ENCODE data around the gene DPYD. TPM values are rescaled to one million over a fixed set of nuclear protein-coding genes. Genes with fewer than 3 reads are reported as not detected.
"Not testable (repeated sequence)": the region's sequence is repeated elsewhere in the genome, so short reads cannot be mapped to it uniquely, and the experiment has no call there.

The DPYD gene
- total RNA-seq, 1 donor from 2014 or later = 37.5 TPM

DNA sequence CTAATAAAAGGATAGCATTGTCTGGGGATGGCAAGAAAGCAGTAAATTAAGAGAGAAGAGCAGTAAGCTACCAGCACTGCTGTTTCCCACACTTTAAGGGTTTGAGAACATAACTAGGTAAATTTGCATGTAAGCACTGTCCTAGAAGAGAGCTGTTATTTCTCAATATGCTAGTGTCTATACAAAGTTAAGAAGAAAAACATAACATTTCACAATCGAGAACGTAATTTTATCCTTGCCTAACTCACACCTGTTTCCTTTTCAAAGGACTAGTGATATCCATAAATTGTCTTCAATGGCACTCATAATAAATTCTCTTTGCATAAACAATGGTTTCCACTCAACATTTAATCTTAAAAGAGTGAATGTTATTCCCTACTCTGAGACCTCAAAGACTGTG, 623.2 kb downstream of the DPYD start:
- no peak for DNase-seq (ENCODE audit: low read depth)

DNA sequence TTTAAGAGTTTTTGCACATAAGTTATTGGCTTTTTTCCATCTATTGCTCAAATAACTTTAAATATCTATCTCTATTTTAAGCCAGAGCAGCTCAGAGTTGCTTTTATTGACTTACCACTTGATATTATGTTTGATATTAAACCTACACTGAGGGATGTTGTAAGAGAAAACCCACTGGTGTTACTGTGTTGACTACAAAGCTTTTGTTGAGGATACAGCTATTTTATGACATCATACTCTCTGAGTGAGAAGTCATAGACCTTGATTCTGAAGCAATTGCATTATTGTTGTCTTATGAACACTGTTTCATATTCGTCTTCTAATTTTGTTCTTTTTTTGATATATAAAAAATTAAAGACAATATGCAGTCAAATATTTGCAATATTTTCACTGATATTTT, 638.9 kb downstream of the DPYD start:
- DNase-seq (ENCODE audit: low read depth) = no peak

DNA sequence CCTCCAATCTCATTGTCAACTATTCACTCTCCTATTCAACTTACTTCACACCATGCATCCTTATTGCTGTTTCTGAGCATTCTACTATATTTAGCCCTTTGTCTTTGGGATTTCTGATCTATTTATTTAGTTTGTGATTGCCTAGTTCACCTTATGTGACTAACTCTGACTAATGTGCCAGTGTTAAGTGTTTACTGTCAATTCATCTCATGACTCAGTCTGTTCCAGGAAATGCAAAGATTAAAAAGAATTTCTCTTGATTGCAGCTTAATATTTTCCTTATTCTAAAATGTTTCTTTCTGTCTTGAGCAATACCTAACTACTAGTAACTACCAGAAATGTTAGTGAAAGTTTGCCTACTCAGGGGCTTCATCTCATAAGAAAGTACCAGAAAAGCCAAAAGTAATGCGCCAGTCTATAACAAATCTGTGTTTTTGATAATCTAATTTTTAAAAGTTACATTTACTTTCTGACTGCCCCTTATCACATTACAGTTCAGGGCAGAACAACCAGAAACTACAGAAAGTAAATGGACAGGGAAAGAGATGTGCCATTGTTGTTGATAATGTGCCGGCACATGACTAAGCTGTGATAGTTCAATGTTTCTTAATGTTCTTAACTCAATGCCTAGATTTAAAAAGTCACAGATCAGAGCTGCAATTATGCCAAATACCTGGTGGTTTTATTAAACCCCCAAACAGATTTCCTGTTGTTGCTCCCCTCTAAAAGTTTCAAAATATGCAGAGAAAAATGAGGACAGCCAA, 642.8 kb downstream of the DPYD start:
- DNase-seq (ENCODE audit: low read depth) = peak; percentile 99

DNA sequence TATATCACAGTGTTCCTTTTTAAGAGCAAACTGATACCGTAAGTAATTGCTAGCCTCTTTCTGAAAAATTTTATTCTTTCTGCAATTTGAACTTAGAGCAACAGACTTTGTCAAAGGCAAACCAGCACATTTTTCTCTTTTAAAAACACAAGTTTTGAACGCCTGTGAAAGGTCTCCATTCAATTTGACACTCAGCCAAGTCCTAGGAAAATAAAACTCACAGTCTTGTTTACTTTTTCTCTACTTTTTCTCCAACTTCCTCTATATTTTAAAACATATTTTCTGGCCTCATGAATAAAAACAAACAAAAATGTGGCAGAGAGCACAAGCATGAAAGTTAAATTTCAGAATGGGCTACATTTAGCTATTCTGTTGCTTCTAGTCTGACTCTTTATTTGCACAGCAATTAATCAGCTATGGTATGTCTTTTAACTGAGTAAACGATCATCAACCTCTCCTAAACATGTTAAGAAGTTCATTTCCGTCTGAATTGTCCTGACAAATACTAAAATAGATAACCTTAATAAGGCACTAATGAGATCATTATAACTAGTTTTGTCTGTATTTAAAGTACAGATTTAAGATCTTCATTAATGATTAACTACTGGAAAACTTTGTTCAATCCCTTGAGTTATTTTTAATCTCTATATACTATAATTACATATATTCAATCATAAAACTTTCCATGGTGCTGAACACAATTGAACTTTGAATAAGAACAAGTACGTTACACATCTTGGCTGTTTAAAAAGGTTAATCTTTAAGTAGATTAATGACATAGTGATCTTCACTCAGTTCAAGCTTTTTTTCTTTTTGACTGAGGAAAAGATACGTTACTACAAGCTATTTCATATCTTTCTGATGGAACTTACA, 648.7 kb downstream of the DPYD start:
- peak; percentile 24 for DNase-seq (ENCODE audit: low read depth)

DNA sequence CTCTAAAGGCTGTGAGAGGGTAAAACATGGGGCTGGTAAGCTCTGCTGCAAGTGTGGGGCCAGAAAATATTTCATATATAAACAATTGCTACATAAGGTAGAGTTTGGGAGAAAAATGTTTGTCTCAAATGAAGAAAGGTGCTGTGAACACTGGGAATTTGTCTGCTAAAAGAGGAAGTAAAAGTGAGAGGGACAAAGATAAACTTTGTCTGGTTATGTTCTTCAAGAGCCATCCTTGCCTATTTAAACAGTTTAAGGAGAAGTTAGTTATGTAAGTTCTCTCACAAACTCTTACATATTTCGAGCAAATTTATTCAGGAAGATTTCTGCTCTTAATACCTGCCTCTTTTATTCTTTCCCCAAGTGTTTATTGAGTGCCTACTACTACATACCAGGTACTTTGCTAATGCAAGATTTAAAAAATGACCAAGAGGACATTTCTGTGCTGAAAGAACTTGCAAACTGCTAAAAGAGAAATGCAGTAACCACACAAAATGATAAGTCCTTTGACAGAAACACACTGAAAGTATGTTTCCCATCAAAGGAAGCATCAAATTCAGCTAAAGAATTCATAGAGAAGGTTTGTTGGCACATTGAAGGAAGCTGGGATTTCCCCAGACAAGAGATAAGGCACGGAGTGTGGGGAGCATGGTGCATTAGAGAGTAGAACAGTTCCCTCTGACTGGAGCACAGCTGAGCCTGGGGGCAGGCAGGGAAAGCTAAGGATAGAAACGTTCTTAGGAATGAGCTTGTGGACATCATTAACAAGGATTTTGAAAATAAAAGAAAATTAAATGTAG, 650.1 kb downstream of the DPYD start:
- no peak for DNase-seq (ENCODE audit: low read depth)

DNA sequence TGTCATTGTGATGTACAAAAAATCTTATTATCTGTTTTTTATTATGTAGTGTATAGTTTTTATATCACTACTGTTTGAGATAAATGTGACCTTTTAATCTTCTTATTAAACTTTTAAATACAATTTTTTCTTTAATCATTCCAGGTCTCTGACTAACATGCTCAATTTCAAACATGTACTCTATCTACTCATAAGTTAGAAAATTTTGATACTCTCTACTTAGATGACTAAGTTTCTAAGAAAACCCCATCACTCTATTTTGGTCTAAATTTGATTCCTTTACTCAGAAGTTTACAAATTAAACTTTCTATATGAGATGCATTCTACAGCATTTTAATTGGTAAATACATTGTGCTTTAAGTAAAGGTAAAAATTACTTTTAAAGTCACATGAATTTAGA, 655.2 kb downstream of the DPYD start:
- no peak for DNase-seq (ENCODE audit: low read depth)

DNA sequence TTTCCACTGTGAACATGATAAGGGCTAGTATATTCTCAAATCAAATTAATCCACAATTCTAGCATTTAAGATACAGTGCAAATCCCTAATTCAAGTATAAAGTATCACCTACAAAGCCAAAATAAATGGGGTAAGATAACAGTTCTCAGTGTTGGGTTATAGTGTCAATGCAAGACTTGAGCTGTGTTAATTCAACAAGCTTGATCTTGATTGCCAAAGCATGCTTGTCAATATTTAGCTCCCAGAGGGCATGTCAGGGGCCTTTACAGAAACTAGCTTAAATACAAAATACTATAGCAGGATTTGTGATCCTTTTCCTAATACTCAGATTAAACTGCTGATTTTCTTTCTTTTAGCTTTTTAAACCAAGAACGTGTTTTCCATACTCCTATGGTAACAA, 658.0 kb downstream of the DPYD start:
- DNase-seq (ENCODE audit: low read depth) = no peak

DNA sequence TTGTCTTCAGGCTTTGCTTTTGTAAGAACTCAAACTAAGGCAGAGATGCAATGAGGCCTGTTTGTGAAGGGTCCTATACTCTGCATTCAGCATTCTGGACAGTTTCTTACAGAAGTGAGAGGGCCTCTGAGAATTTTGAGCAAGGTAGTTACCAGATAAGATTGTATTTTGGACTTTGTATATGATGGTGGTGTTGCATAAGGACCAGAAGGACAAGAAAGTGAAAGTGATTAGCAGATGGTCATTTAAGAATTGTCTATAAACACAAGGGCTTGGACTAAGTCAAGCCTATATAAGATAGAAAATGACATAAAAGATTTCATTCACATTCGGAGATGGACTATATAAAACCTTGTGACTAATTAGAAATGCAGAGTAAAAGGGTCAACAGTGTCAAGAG, 662.2 kb downstream of the DPYD start:
- DNase-seq (ENCODE audit: low read depth) = no peak

DNA sequence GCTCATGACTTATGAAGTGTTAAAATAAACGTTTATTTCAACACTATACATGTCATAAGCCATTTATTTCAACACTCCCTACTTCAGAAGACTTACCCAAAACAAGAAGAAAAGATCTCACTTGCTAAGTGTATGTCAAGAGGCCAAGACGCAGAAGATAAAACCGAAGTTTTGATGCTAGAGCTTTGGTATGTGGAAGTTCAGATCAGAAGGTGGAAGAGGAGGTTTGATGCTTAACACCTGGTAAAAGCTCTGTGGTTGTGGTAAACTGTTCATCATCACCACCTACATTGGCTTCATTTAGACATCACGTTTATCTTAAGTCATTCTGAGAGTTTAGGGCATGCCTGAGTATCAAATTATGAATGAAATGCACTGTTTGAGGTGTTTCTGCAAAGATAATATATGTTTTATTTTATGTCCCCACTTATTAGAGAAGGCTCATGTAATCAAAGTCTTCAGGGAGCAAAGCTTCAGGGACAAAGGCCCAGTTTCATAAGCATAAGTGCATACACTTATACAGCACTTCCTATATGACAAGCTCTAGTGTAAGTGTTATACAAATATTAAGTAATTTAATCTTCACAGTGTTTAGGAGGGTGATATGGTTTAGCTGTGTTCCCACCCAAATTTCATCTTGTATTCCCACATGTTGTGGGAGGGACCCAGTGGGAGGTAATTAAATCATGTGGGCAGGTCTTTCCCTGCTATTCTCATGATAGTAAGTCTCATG, 665.9 kb downstream of the DPYD start:
- no peak for DNase-seq (ENCODE audit: low read depth)

DNA sequence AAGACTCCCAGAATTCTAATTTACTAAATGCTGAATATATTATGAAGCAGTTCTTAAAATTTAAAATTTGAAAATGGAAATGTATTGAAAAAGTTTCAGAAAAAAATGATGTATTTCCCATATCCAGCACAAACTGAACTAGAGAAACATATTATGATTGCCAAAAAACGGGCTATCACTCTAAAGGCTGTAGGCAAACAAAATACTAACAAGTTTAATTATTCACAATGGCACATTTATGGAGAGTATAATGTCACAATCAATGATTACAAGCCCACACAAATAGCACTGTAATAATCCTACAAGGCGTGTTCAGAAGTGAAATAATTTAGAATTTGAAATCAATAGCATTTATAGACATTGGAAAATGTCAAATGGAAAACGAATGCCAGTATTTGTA, 667.9 kb downstream of the DPYD start:
- no peak for DNase-seq (ENCODE audit: low read depth)

DNA sequence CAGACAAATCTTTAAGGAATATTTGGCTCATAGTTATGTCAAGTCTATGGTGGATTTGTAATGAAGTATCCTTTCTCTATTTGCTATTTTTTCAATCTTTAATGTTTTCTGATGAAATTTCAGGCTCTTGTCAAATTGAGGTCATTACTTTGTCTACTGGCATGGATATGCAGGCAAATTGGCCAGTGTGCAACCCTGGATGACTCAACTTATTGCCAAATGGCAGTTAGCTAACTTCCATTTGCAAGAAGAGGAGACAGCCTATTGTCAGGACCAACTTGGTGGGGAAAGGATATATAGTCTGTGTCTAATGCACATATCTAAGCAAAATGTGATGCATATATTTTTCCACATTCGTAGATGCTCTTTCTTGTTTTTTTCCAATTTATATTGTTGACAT, 668.8 kb downstream of the DPYD start:
- peak; percentile 90 for DNase-seq (ENCODE audit: low read depth)

DNA sequence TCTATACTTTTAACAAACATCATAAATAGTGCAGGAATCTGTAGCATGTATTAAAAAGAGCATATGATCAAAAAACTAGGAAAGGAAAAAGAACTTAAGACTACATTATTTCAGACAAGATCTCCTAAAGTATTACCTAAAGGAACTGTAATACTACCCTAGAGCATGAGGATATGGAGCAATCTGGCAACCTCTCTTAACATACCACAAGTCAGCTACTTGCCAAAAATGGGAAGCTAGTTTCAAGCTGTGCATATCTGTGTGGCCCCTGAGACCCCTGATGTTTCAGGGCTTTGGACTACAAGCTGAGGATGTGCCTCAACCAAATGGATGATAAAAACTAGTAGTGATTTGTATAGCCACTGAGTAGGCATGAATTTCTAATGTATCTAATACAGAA, 673.6 kb downstream of the DPYD start:
- peak; percentile 3 for DNase-seq (ENCODE audit: low read depth)

DNA sequence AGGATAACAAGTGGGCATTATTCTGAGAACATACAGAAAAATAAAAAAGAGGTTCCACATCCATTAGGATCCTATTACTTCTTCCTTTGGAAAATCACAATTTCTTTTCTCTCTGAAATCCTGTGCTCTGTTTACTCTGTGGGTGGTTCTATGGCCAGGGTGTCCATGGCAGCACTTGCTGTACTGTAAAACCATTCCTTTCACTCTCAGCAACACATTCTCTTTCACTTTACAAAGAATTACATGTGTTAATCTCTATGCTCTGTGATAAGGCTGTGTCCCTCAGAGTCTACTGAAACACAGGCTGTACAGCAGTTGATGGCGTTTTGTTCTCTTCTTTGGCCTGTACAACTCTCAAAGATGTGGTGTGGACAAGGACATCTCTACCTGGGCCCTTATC, 675.2 kb downstream of the DPYD start:
- DNase-seq (ENCODE audit: low read depth) = peak; percentile 44

DNA sequence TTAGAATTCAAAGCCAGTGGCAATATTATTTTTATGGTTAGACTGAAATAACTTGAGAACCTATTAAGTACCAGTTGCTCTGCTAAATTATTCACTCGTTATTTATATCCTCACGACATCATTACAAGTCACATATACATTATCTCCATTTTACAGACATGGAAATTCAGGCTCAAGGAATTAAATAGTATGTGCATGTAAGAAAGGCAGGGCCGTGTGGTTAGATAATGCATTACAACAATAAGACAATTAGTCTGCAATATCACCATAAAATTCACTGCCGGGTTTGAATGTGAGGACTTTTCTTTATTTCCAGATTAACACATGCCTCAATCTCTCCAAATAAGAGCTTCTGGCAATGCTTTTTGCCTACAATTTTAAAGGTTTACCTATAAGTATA, 675.8 kb downstream of the DPYD start:
- DNase-seq (ENCODE audit: low read depth) = no peak

DNA sequence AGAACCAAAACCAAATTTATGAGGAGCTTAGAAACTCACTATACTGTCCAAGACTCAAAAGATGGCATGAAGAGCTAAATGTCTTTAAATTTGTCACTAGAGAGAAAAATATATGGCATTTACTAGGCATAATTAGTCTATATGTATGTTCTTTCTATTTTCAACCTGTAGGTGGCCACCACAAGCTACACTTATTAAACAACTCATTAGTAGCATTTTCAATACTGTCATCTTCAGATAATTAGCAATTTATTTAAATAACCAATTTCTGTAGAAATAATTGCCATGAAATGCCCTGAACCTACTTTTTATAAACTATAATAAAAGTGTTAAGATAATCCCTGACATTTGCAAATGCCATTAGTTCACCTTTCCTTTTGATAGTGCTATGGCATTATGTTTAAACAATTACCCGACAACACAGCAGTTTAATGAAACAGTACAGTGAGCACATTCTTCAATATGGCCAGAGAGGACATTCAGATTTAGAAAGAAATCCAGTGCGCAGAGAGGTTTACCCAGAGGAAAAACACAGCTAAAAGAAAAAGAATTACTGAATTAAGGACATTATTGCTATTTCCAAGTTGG, 676.8 kb downstream of the DPYD start:
- DNase-seq (ENCODE audit: low read depth) = peak; percentile 41

DNA sequence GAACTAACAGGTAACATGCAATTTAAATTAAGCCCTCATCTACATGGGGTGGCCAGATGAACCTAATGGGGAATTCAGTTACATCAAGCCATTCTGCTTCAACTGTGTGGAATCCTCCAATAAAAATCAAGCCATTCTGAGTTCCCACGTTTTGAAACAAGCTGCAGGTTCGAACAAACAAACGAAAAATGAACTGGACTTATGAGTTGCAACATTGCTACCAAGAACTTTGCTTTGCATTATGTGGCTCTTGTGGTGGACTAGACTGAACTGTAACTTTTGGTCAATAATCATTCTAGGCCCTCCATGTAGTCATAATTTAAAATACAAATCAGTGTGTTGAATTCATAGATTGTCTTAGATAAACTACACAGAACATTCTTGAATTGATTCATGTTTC, 682.0 kb downstream of the DPYD start:
- no peak for DNase-seq (ENCODE audit: low read depth)

DNA sequence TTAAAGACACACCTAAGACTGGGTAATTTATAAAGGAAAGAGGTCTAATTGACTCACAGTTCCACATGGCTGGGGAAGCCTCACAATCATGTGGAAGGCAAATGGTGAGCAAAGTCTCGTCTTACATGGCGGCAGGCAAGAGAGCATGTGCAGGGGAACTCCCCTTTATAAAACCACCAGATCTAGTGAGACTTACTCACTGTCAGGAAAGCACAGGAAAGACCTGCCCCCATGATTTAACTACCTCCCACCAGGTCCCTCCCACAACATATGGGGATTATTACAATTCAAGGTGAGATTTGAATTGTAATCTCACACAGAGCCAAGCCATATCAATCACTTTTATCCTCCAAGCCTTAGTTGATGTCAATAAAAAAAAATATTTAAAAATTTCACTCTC, 689.5 kb downstream of the DPYD start:
- DNase-seq (ENCODE audit: low read depth) = not testable (repeated sequence)

DNA sequence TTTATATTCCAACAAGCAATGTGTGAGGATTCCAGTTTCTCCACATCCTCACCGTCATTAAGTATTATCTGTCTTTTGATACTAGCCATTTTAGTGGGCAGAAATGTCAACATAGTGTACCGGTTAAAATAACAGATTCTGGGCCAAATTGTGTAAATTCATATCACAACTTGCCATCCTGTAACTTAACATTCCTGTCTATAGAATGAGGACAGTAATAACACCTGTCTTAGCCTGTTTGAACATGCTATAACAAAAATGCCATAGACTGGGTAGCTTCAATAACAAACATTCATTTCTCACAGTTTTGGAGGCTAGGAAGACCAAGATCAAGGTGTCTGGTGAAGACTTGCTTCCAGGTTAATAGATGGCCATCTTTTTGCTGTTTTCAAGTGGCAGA, 708.2 kb downstream of the DPYD start:
- DNase-seq (ENCODE audit: low read depth) = no peak

DNA sequence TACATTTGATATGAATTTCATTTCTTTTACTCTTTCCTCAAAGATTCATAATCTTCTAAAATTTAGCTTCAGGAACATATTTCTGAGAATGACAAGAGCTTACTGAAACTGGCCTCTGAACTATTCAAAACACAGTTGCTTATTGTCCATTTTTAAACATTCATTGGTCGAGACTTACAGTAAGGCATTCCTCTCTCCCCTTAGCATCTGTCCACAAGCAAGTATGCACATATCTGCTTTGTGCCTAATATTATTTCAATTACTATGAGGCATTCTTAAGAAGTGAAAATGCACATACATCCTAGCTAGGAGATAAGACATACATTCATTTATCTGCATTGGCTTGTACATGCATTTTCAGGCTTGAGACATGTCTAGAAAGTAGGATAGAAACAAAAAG, 710.5 kb downstream of the DPYD start:
- DNase-seq (ENCODE audit: low read depth) = no peak

DNA sequence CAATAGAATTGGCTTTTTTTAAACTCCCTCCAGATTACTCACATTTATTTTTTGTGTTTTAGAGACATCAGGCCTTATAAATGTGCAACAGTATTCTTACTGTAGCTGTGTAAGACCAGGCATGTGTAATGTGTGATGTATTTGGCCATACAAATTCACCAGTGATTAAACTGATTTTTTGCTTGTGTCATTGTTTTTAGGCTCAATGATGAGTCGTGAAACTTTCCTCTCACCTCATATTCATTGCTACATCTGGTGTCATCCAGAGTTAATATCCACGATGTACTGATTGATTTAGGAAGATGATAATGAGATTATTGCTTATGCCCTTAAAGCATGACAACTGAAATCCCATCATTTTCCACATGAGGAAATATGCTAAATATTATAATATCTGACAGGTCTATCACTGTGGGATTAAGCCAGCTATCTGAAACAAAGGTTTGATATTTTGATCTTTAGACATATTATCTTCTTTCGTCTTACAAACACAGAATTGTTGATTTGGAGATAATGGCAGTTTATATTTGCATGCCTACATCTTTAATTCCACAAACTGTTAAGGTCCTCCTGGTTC, 711.4 kb downstream of the DPYD start:
- DNase-seq (ENCODE audit: low read depth) = peak; percentile 13

DNA sequence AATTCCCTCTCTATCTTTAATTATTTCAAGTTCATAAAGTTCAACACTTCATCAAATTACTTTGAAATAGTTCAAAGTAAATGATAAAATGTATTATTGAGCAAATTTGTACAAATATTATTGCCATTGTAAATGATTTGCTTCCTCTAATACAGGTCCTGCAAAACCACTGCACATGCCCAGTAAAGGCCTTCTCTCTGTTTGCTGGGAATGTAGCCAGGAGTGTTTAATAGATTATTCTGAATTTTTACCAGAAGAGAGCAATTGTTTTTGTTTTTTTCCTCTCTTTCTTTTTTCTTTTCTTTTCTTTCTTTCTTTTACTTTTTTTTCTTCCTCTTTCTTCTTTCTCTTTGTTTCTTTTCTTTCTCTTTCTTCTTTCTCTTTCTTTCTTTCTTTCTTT, 713.0 kb downstream of the DPYD start:
- DNase-seq (ENCODE audit: low read depth) = no peak

All from renal cortical epithelial cell (primary cell).